ENCODE data around the gene CUX1.

Gene CUX1

DNA sequence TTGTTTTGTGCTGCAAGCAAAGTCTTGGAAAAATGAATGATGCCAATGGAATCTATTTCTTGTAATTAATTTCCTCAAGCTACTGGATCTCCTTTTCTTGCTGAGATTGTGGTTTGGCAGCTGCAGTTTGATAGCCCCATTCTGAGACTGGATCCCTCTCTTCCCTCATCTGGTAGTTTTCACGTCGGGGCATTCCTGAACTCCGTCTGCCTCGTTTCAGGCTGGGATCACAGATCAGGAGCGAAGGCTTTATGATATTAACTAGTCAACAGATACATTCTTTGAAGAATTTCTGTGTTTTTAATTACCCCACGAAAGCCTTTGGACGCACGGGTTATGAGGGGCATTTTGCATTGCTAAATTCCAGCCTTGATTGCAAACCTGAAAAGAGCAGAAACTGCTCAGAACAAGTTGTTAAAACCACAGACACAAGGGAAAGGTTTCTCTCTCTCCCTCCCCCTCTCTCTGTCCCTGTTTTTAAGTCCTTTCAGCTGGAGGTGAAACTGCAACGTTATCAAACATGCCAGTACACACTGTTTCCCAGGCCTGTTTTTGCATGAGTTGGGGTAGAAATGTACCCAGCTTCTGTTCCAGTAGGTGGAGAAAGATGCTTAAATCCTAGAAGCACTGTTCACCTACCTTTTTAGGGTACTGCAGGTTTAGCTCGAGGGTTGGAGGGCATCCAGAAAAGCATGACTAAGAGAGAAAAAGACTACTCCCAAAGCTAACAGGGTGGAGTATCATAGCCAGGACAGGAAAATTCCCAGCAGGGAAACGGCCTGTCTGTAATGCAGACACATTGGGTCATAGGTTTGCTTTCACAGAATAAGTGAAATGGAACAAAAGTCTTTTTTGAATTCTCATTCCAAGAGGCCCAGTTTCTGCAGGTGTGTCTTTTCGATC, 124.3 kb downstream of the CUX1 start:
- no peak for DNase-seq

DNA sequence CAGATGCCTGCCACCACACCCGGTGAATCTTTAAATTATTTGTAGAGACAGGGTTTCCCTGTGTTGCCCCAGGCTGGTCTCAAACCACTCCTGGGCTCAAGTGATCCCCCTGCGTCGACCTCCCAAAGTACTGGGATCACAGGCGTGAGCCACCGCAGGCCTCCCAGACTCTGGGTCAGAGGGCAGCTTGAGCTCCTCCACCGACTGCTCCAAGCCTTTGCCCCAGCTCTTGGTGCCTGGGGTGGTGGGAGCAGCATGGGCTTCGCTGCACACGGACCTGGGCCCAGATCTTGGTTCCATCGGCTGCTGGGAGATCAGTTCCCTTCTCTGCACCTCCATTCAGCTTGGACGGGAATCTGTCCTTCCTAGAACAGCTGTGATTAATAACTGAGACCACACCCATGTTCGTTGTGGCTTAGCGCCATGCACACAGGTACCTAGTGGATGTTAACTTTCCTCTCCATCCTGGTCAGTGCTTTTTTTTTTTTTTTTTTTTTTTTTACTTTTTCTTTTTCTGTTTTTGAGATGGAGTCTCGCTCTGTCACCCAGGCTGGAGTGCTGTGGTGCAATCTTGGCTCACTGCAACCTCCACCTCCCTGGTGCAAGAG, 125.3 kb downstream of the CUX1 start:
- DNase-seq = no peak

DNA sequence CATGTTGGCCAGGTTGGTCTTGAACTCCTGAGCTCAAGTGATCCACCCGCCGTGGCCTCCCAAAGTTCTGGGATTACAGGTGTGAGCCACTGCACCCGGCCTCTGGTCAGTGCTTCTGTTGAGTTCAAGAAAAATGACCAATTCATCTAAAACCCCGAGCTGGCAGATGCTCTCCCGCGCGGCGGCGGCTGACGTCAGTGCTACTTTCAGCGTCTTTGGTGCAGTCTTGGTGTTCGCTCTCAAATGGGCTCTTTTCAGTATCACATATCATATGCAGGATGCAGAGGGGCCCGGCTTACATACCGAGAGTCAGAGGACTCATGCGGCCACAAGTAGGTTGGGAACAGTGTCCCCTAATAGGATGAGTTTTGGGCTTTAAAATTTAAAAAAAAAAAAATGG, 125.9 kb downstream of the CUX1 start:
- DNase-seq = no peak

DNA sequence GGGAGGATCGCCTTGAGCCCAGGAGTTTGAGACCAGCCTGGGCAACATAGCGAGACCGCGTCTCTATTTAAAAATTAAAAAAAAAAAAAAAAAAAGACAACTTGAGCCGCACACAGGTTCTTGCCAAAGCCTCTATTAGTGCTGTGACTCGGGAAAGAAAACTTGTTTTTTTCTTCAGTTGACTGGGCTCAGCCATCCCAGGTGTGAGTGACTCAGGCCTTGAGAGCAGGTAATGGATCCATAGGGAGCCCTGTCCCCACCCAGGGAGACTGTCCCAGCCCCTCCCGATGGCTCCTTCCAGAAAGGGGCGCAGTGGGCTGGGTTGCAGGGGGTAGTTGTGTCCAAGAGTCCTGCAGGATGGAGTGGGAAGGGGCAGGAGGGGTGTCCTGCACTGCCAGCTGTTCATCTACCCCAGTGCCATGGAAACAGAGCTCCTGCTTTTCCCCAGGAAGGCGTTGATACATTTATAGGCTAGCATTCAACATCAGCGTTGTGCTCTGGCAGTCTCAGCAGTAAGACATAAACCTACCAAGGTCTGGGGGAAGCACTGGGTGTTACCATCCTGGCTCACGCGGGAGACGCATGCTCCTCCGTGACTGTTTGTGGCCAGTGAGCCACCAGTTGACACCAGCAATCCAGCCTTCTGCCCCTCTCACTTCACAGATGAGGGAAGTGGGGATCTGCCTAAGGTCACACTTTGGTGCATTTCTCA, 126.6 kb downstream of the CUX1 start:
- DNase-seq = no peak

DNA sequence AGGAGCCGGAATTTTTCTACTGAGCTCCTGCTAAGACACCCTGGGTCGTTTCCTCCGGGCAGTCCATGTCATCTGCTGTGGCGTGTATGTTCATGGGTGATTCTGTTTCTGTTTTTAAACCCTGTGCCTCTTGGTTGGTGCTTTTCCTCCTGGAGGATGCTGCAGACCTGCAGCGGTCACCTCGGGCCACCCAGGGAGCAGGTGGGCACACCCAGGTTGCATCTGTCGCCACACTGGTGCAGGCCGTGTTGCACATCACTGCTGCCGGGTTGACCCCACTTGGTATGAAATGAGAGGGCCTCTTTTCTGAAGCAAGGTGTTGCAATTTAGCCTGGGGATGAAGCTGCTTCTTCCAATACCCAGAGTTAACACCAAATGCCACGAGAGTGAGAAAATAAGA, 127.2 kb downstream of the CUX1 start:
- no peak for DNase-seq

DNA sequence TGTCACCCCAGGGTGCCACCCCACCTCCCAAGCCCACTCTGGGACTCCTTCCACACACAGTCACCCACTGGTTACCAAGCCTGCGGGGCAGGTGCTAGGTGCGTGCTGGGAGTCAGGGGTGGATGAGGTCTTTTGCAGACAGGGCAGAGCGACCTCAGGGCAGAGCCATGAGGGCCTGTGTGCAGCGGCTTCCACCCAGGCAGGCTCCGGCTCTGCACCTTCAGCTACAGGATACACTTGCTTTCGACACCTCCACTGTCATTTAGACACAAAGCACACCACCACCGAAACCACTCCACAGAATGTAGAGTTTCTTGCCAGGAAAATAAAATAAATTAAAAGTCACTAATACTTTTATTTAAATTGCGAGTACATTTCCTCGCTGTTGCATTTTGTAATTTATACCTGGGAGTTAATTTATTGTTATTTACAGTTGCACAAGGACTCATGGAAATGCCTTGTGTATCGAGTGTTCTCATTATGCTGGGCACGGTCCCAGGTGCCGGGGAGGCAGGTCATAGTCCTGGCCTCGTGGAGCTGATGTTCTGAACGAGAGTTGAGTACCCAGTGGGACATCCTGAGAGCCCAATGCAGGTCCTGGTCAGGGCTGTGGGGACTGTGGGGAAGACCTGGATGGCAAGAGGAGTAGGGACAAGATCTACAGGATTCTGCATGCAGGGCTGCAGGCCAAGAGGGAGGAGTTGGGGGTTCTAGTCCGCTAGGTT, 127.8 kb downstream of the CUX1 start:
- DNase-seq = no peak

DNA sequence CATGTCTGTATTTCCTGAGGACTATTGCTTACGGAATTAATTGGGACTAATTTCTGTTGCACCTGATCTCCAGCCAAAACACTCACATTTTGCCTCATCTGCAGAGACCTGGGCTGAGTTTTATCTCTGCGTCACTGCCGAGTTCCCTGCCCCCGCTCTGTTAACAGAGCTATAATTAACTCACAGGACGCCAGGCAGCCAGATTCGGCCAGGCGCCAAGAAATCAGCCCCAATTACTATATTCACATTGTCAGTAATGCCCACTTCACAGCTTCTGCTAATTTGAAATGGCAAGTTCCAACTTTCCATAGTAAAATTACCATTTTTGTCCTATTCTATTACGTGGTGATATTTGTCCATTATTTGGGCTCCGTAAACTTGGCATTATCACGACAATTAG, 130.5 kb downstream of the CUX1 start:
- no peak for DNase-seq

DNA sequence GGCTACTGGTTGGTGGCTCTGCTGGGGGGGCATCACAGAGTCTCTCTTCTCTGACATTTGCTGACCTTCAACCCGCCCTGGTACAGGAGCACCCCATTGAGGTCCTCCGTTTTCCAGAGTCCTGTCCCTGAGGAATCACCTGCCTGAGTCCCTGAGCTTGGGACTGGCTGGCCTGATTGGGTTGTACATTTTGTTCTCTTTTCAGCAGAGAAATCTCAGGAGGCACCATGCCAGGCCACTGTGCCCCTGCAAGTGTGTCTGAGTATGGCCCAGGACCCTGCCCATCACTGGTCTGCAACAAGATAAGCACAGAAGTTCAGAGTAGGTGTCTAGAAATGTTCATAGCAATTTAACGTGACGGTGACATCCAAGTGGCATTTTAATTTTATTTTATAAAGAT, 131.2 kb downstream of the CUX1 start:
- DNase-seq = no peak

DNA sequence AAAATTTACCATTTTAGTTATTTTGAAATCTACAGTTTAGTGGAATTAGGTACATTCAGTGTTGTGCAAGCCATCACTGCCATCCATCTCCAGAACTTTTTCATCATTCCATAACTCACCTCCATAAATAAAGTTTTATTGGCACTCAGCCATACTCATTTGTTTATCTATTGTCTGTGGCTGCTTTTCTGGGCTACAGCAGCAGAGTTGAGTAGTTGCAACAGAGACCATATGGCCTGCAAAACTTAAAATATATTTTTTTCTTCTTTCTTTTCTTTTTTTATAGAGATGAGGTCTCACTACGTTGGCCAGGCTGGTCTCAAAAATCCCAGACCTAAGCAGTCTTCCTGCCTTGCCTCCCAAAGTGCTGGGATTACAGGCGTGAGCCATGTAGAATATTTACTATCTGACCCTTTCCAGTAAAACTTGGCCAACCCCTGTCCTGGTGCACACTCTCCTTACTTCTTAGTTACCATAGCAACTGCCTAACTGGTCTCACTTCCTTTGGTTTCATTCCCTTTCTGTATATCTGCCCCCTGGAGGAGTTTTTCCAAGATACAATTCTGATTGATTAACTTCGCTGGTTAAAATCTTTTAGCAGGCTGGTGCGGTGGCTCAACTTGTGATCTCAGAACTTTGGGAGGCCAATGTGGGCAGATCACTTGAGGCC, 133.2 kb downstream of the CUX1 start:
- no peak for DNase-seq

DNA sequence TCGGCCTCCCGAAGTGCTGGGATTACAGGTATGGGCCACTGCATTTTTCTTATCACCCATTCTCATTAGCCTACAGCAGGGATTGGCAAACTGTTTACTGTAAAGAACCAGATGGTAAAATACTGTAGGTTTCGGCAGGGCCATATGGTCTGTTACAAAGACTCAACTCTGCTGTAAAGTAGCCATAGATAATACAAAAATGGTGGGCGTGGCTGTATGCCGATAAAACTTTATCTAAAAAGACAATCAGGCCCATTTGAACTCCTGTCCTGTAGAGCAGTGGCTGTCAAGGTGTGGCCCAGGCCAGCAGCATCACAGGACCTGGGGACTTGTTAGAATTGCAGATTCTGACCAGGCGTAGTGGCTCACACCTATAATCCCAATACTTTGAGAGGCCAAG, 134.3 kb downstream of the CUX1 start:
- DNase-seq = no peak

DNA sequence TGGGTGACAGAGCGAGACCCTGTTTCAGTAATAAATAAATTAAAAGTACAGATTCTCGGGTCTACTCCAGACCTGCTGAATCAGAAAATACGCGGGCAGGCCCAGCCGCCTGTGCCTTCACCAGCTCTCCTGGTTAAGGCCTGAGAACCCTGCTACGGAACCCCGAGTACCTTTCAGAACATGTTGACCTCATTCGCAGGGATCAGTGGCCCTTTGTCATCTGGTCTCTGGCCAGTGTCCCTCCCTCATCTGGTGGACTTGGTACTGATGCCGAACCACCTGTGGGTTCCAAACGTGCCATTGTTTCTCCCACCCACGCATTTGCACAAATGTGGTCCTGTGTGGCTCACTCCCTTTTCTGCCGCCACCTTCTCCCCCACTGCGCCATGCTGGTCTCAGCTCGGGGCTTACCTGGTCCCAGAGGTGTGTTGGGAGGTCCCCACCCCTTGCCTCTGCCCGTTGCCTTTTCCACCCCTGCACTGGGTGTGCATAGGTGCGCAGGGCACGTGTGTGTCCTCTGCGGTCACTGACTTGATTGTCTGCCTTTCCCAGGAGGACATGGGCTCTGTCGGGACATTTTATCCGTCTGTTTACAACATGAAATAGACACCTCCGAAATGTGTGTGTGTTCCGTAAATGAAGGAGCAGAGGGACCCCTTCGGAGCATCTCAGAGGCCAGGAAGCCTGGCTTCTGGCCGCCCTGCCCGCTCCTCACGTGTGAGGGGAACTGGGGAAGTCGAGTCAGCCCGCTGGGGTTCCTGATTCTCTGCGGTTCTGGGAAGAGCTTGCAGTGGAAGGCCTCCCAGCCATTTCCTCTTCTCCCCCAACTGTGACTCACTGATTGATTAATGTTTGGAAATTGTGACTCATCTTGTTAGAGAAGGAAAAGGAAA, 135.2 kb downstream of the CUX1 start:
- no peak for DNase-seq

DNA sequence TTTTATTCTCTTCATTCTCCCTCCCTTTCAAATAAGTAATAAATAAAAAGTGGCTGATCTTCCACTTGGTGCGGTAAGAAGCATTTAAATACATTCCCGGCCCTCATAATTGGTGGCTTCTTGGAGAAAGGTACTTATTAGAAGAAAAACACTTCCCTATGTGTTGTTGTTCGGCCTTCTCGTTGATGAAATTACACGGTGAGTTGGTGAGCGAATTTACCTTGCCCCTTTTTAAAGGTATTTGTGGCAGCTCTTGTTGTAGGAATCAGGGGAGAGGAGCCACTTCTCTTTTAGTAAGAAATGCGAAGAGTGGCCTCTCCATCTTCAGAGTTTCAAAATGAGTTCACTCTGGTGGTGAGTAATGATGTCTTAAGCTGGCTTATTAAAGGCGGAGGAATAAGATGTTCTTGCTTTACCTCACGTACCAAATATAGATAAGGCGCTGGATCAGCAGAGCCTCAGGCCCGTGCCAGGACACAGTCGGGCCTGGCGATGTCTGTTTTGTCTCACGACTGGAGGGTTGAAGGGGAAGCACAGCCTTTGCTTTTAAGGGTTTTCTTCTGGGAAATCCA, 135.9 kb downstream of the CUX1 start:
- no peak for DNase-seq

DNA sequence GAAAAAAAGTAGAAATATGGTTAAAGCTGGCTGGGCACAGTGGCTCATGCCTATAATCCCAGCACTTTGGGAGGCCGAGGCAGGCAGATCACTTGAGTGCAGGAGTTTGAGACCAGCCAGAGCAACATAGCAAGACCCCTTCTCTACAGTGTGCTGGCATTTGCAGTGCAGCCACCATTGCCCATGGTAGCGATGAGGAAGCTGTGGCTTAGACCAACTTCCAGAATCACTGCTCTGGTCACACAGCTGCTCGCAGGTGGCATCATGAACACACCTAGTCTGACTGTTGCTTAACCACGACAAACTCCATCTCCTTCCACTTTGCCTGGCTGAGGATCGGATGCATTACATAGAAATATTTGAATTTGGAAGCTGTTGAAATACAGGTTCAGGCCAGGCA, 137.1 kb downstream of the CUX1 start:
- DNase-seq = no peak

DNA sequence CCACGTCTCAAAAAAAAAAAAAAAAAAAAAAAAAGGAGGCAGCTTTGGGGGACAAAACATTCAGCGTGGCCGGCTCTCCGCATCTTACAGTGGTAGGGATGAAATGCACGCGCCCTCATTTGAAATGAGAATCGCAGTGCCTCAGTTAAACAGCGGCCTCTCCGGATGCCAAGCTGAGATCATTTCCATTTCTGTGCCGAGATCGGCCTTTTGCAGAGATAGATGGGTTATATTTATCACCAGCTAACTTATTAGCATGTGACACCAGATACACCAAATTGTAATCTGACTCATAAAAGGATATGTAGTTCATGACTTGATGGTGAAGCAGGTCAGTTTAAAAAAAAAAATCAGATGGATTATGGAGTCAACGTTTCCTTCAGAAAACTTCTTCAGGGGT, 138.7 kb downstream of the CUX1 start:
- no peak for DNase-seq

DNA sequence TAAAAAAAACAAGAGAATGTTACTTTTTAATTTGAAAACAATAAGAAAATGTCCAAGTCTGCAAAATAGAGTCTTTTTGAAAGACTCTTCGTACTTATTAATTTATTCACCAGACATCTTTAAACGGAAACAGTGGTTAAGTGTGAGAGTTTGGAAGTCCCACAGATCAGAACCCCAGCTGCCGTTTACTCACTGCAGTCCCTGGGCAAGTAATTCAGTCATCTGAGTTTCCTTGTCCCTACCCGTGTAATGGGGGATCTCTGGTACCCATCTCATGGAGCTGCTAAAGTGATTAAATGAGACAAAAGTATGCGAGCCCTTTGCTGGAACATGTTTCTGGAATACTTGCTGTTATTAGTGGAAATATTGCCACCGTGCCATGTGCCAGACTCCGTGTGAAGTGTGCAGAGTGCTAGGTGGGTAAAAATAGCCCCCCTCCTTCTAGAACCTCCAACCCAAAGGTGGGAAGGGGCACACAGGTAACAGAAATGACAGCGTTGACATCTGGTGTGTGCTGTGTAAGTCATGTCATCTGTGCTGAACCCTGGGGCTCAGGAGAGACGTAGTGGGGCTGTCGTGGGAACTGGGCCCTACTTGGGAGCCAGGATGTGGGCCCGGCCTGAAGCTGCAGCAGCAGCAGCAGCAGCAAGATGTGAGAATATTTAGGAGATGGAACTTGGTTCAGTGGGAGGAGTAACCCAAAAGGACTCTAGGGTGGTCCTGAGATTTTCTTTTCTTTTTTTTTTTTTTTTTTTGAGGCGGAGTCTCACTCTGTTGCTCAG, 140.5 kb downstream of the CUX1 start:
- no peak for DNase-seq

DNA sequence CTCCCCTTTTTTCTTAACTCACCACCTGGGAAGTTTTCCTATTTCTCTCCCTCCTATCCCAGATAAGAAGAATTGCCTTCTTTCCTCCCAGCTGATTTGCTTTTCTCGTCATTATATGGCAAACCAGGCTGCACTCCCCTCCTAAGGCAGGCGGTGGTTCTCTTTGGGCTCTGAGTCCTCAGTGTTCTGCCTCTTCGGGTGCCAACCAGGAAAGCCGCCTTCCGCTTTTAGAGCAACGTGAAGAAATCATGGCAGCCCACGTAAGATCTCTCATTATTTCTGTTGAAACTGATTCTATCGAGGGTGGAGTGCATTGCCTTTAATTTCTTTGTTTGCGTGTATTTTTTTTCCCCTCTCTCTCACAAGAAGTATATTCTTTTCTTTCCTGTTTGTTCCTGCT, 141.9 kb downstream of the CUX1 start:
- no peak for DNase-seq

DNA sequence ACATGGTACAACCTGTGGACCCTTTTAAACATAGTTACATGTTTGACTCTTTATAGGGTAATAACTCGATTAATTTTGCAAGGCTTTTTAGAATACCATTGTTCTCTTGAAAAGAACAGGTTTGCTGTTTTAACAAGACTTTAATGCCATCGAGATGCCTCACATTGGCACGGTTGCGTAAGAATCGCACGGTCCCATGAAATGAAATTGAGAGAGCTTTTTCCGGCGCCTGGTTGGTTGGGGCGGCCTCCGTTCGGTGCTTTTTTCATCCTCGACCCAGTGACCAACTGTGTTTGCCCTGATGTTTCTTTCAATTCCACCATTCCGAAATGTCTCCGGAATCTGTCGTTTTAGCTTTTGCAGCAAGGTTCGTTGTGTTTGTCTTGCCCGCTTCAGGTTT, 142.4 kb downstream of the CUX1 start:
- no peak for DNase-seq

DNA sequence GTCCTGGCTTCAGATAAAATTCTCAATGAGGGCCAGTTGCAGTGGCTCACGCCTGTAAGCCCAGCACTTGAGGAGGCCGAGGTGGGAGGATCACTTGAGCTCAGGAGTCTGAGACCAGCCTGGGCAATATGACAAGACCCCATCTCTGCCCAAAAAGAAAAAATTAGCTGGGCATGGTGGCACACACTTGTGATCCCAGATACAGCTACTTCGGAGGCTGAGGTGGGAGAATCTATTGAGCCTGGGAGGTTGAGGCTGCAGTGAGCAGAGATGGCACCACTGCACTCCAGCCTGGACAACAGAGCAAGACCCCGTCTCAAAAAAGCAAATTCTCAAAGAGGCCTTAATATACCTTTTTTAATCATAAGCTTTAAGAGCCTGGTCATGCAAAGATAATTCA, 142.9 kb downstream of the CUX1 start:
- DNase-seq = no peak

DNA sequence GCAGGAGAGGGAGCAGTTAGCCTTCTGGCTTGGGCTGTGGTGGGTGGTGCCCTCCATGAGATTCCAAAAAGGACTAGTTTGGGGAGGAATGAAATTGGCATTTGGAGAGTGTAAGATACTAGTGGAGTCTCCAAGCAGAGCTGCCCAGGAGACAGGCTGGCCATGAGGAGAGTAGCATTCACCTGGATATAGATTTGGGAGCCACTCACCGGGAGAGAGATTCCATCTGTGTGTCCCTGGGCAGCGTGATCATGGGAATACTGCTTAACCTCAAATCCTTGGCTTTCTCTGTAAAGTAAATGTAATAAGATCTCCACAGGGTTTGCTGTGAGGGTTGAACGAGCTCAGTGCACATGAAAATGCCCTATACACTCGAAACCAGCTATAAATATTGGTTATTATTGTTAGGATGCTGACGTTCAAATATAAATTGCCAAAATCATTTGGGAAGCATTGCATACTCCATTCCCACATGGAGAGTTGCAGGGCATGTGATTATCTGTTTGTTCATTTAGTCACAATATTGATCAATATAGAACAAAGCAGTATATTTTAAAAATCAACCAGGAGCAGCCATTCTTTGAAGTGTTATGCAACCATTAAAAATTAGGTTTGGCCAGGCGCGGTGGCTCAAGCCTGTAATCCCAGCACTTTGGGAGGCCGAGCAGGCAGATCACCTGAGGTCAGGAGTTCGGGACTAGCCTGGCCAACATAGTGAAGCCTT, 143.7 kb downstream of the CUX1 start:
- no peak for DNase-seq

DNA sequence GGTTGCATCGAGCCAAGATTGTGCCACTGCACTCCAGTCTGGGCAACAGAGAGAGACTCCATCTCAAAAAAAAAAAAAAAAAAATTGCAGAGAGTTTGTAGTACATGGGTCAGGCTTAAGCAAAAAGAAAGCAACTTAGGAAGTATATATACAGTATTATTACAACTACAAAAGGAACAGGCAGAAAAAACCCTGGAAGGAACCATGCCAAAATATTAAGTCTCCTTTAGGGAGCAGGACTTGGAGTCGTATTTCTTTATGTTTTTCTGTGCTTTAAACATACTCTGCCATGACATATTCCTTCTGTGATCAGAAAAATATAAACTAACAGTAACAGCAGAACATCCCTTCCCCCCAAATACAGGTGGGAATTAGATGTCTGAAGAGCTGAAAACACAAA, 144.4 kb downstream of the CUX1 start:
- DNase-seq = no peak

Data from DMS53 (cell line).